ENCODE measurements around the gene YPEL1. TPM values are rescaled to one million over a fixed set of nuclear protein-coding genes. Genes with fewer than 3 reads are reported as not detected.

The YPEL1 gene
- total and polyA plus RNA-seq, 2 of the 13 experiments (the other 11 are each of a cell fraction or from before 2014, with no cell fraction given) = 0.33 to 2.5 TPM

GRCh38 chr22:21652010-21652546, 83.5 kb downstream of the YPEL1 start (continued):
- TF ChIP-seq ZNF513 (CRISPR knock-in tag; conservative IDR thresholded peaks at IDR 0.05) (no peak), ATF7 (IDR thresholded peaks at IDR 0.05) (no peak), ATF7 (CRISPR knock-in tag; IDR thresholded peaks at IDR 0.05) (no peak), RNF219 (CRISPR knock-in tag; IDR thresholded peaks at IDR 0.05) (no peak), ZNF790 (CRISPR knock-in tag; IDR thresholded peaks at IDR 0.05; ENCODE audit: borderline replicate concordance) (no peak), ZNF615 (CRISPR knock-in tag; IDR thresholded peaks at IDR 0.05; ENCODE audit: borderline replicate concordance) (no peak), ZNF607 (CRISPR knock-in tag; IDR thresholded peaks at IDR 0.05; ENCODE audit: borderline replicate concordance) (peak; percentile 26; the same call in 1 of the 2 replicates), HDAC1 (CRISPR knock-in tag; IDR thresholded peaks at IDR 0.05) (peak; percentile 80), ZNF709 (CRISPR knock-in tag; IDR thresholded peaks at IDR 0.05) (no peak), SRY (CRISPR knock-in tag; IDR thresholded peaks at IDR 0.05) (0 out of 2 replicates have a peak, but pooled peaks have one; percentile 36), ETV6 (CRISPR knock-in tag; conservative IDR thresholded peaks at IDR 0.05) (no peak; the same call in 1 of the 2 replicates), ZNF430 (CRISPR knock-in tag; IDR thresholded peaks at IDR 0.05) (no peak), POGZ (CRISPR knock-in tag; IDR thresholded peaks at IDR 0.05) (no peak), DRAP1 (CRISPR knock-in tag; IDR thresholded peaks at IDR 0.05) (no peak), RAD51 (IDR thresholded peaks at IDR 0.05; ENCODE audit: borderline replicate concordance) (no peak), SSRP1 (CRISPR knock-in tag; IDR thresholded peaks at IDR 0.05) (no peak), IKZF1 (IDR thresholded peaks at IDR 0.05) (no peak), NR2F2 (IDR thresholded peaks at IDR 0.05; ENCODE audit: borderline replicate concordance, low read depth) (no peak), ZHX1 (CRISPR knock-in tag; IDR thresholded peaks at IDR 0.05; ENCODE audit: low read depth) (no peak), ZFX (CRISPR knock-in tag; IDR thresholded peaks at IDR 0.05; ENCODE audit: low read depth) (peak; percentile 53; the same call in 1 of the 2 replicates), ZNF253 (CRISPR knock-in tag; IDR thresholded peaks at IDR 0.05; ENCODE audit: borderline replicate concordance) (no peak), MAFG (CRISPR knock-in tag; IDR thresholded peaks at IDR 0.05) (no peak), ZMYM2 (CRISPR knock-in tag; IDR thresholded peaks at IDR 0.05) (no peak), SOX5 (CRISPR knock-in tag; IDR thresholded peaks at IDR 0.05; ENCODE audit: borderline replicate concordance) (no peak), FOXJ3 (CRISPR knock-in tag; IDR thresholded peaks at IDR 0.05; ENCODE audit: borderline replicate concordance) (no peak), GATAD1 (CRISPR knock-in tag; IDR thresholded peaks at IDR 0.05) (peak; percentile 33; the same call in 1 of the 2 replicates)

Data from HepG2 (cell line).